Endodermal cell (in vitro differentiated cells): Measurements from ENCODE around the gene CLDN22. TPM values are rescaled to one million over a fixed set of nuclear protein-coding genes. Genes with fewer than 3 reads are reported as not detected.

Source experiments
- DNase-seq: peaks from one replicate; pipeline ENCODE4 v3.0.0-alpha.2; 2017
- H3K27ac ChIP-seq: 2 replicates; pipeline ENCODE4 v1.5.1; 2013; ENCODE audit warnings: mild to moderate bottlenecking, low read depth, low read length, moderate library complexity
- H3K27me3 ChIP-seq: 2 replicates; pipeline ENCODE4 v1.6.1; 2013; ENCODE audit warnings: mild to moderate bottlenecking, low read length, moderate library complexity; ENCODE audit not compliant: insufficient read depth, control insufficient read depth, poor library complexity, severe bottlenecking
- H3K36me3 ChIP-seq: 2 replicates; pipeline ENCODE4 v1.7.0; 2013; ENCODE audit warnings: mild to moderate bottlenecking, low read length, moderate library complexity; ENCODE audit not compliant: control insufficient read depth, insufficient read depth
- H3K4me1 ChIP-seq: one replicate; pipeline ENCODE4 v1.7.0; 2013; ENCODE audit warnings: low read length; ENCODE audit not compliant: control insufficient read depth, insufficient read depth
- H3K4me3 ChIP-seq: 2 replicates; pipeline ENCODE4 v1.5.1; 2013; ENCODE audit warnings: mild to moderate bottlenecking, low read length, moderate library complexity
- H3K9ac ChIP-seq: 2 replicates; pipeline ENCODE4 v1.6.1; 2013; ENCODE audit warnings: mild to moderate bottlenecking, low read length, moderate library complexity; ENCODE audit not compliant: poor library complexity, severe bottlenecking; ENCODE audit errors: extremely low read depth
- H3K9me3 ChIP-seq: 2 replicates; pipeline ENCODE4 v1.6.1; 2013; ENCODE audit warnings: mild to moderate bottlenecking, low read length, moderate library complexity; ENCODE audit not compliant: control insufficient read depth
- H3K27ac Mint-ChIP-seq: 2 replicates; pipeline ENCODE4 v1.8.0; 2020; ENCODE audit warnings: mixed read lengths
- H3K27me3 Mint-ChIP-seq: 2 replicates; pipeline ENCODE4 v1.8.0; 2021; ENCODE audit warnings: mild to moderate bottlenecking, mixed read lengths; ENCODE audit not compliant: insufficient read depth
- H3K36me3 Mint-ChIP-seq: 2 replicates; pipeline ENCODE4 v1.8.0; 2020; ENCODE audit warnings: low read depth, mixed read lengths
- H3K4me1 Mint-ChIP-seq: 2 replicates; pipeline ENCODE4 v1.8.0; 2020; ENCODE audit warnings: mixed read lengths
- H3K4me3 Mint-ChIP-seq: 2 replicates; pipeline ENCODE4 v1.8.0; 2020; ENCODE audit warnings: mild to moderate bottlenecking, moderate library complexity, mixed read lengths
- H3K9me3 Mint-ChIP-seq: 2 replicates; pipeline ENCODE4 v1.8.0; 2020; ENCODE audit warnings: mild to moderate bottlenecking, mixed read lengths
- CTCF ChIP-seq: fragments of 200-600 bp; sonication (generic); conservative IDR thresholded peaks from 2 replicates; pipeline ENCODE4 v1.5.0; 2021; ENCODE audit warnings: antibody characterized with exemption, mild to moderate bottlenecking
- WGBS, 2 experiments: methylation state at CpG; one replicate each; pipeline versions ENCODE4 v1.1.5 to v1.1.7; 2013; ENCODE audit warnings: missing lambda C conversion rate in 2 of 2, mixed read lengths in 1 of 2; ENCODE audit not compliant: insufficient coverage in 1 of 2, insufficient read length in 1 of 2; 5-methylcytosine and 5-hydroxymethylcytosine counted together
- long read RNA-seq, 4 experiments: library from polyadenylated mRNA in 2 of 4; library from RNA in 1 of 4; library from capped mRNA in 1 of 4; stranded (forward) in 3 of 4; unstranded in 1 of 4; transcript quantifications; one replicate each; pipeline ENCODE4 v2.0.0, GENCODE V29; 2020 to 2021; ENCODE audit warnings: inconsistent platforms in 1 of 4
- polyA plus RNA-seq, 2 experiments: library from polyadenylated mRNA; stranded (reverse); fragments of 50-300 nt; gene quantifications; one replicate each; pipeline ENCODE4 v1.2.3, GENCODE V29; 2013
- total RNA-seq, 2 donors: library from RNA; stranded (reverse); fragmentation: NEBNext Ultra II Directional in 1 of 2; extraction: Animal tissue kit (Norgen Biotek cat#: 25700) in 1 of 2; gene quantifications; 2 replicates in 1 of 2; 3 replicates in 1 of 2; pipeline ENCODE4 v1.2.1, GENCODE V29; 2021

Gene CLDN22
- total RNA-seq = under 1 TPM in 1 of 2 donors, not detected in 1; 0.15 TPM
- not detected for polyA plus RNA-seq (2013, experiment 1 of 2)
- polyA plus RNA-seq (2013, experiment 2 of 2) = not detected
- long read RNA-seq, experiment 1 = 0 reads
- long read RNA-seq, experiment 2, partial matches to known transcripts = 1 of 4 reads
- long read RNA-seq, experiment 2, other reads (novel, unspliced or antisense) = 3 of 4 reads
- long read RNA-seq, experiment 3, partial matches to known transcripts = 1 of 2 reads
- long read RNA-seq, experiment 3, other reads (novel, unspliced or antisense) = 1 of 2 reads
- long read RNA-seq, experiment 4 = 0 reads

GRCh38 chr4:183320211-183321059 lies at the start of gene CLDN22:
Gene CLDN22, minus strand, starts transcription at chr4:183320276. Its CDS starts 58 bp downstream, at chr4:183320218.
- 92 to 95% methylated on average over 4 to 6 of the region's 6 CpGs for WGBS, 2 experiments
- Histone ChIP-seq H3K27me3 (no peaks in the 10 kb centered on the region), H3K4me3 (no peak within 1 kb of the TSS), H3K36me3 (peaks cover 54% of the 10 kb centered on the region), H3K27ac (no peak within 1 kb of the TSS), H3K9ac (no peak within 1 kb of the TSS), H3K4me1 (no peaks in the 10 kb centered on the region), H3K9me3 (peaks cover 2% of the 10 kb centered on the region)
- no peak for DNase-seq
- H3K4me1 Mint-ChIP-seq = no peaks in the 10 kb centered on the region
- no peak within 1 kb of the TSS for H3K27ac Mint-ChIP-seq
- peaks cover 7% of the 10 kb centered on the region for H3K9me3 Mint-ChIP-seq
- peaks cover 40% of the 10 kb centered on the region for H3K36me3 Mint-ChIP-seq
- H3K4me3 Mint-ChIP-seq = no peak within 1 kb of the TSS
- no peak for TF ChIP-seq CTCF
- no peaks in the 10 kb centered on the region for H3K27me3 Mint-ChIP-seq

GRCh38 chr4:183369073-183369472 lies 49.0 kb upstream of the CLDN22 start:
- no peaks in the 10 kb centered on the region for H3K27me3 ChIP-seq
- peaks cover 23% of the 10 kb centered on the region for H3K9me3 Mint-ChIP-seq
- H3K4me3 ChIP-seq = no peak overlapping the region
- no peak overlapping the region for H3K9ac ChIP-seq
- peaks cover 7% of the 10 kb centered on the region for H3K4me1 ChIP-seq
- H3K4me1 Mint-ChIP-seq = peaks cover 15% of the 10 kb centered on the region
- no peak overlapping the region for H3K27ac Mint-ChIP-seq
- no peak overlapping the region for H3K4me3 Mint-ChIP-seq
- no peak overlapping the region for H3K27ac ChIP-seq
- no peaks in the 10 kb centered on the region for H3K27me3 Mint-ChIP-seq
- DNase-seq = no peak
- no peaks in the 10 kb centered on the region for H3K36me3 ChIP-seq
- H3K9me3 ChIP-seq = peaks cover 12% of the 10 kb centered on the region
- H3K36me3 Mint-ChIP-seq = peaks cover 6% of the 10 kb centered on the region
- TF ChIP-seq CTCF = no peak
- 79 to 84% methylated on average over 7 to 8 of the region's 8 CpGs for WGBS, 2 experiments

DNA sequence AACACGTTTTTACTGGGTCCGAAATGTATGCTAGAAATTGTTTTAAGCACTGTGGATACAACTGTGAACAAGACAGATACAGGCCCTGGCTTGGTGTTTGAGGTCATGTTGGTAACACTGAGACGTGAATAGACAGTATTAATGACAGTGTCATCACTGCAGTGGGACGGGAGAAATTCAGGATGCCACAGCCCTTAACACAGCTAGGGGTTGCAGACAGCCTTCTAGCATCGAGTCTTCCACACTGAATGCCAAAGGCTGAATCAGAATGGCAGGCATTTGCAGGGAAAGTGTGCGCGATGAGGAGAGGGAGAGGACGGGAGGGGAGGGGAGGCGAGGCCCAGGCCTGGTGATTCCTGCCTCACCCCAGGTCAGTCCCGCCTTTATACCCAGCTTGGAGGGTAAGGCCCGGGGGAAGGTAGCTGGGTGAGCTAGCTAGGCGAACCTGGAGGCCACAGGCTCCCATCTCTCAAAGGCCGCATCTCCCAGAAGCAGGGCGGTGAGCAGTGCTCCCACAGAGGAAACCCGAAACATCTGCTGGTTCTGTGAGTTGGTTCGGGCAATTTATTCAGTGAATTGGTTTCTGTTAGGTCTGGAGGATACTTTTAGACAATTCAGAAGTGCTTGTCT lies 46.2 kb upstream of the CLDN22 start:
- H3K27ac ChIP-seq = no peak overlapping the region
- no peak for DNase-seq
- peaks cover 8% of the 10 kb centered on the region for H3K9me3 ChIP-seq
- Mint-ChIP-seq H3K27me3 (no peaks in the 10 kb centered on the region), H3K36me3 (no peaks in the 10 kb centered on the region), H3K4me1 (peaks cover 18% of the 10 kb centered on the region), H3K4me3 (no peak overlapping the region), H3K27ac (no peak overlapping the region), H3K9me3 (no peaks in the 10 kb centered on the region)
- WGBS, 2 experiments = 84 to 91% methylated on average over 11 to 16 of the region's 16 CpGs
- no peaks in the 10 kb centered on the region for H3K36me3 ChIP-seq
- H3K4me3 ChIP-seq = no peak overlapping the region
- H3K4me1 ChIP-seq = peaks cover 7% of the 10 kb centered on the region
- no peaks in the 10 kb centered on the region for H3K27me3 ChIP-seq
- TF ChIP-seq CTCF = no peak
- no peak overlapping the region for H3K9ac ChIP-seq
